Activated CD8-positive, alpha-beta memory T cell treated with anti-CD3 and anti-CD28 coated beads for 48 hours (primary cell): ENCODE data around the gene ZNF664.
"Not testable (repeated sequence)": the region's sequence is repeated elsewhere in the genome, so short reads cannot be mapped to it uniquely, and the experiment has no call there.

Experiments used
- DNase-seq, 3 experiments: peaks; one replicate each; pipeline ENCODE4 v3.0.0-alpha.2; 2020; ENCODE audit warnings: low read depth in 2 of 3, low spot score in 2 of 3

The ZNF664 gene

GRCh38 chr12:123941000-123941399 lies 32.0 kb upstream of the ZNF664 start:
- no peak for DNase-seq

- no peak for DNase-seq
These were observed 31.3 kb upstream of the ZNF664 start for GRCh38 chr12:123941624-123942237.

- no peak for DNase-seq
These were observed 30.8 kb upstream of the ZNF664 start for GRCh38 chr12:123942238-123942653.

- DNase-seq, result no peak
These were observed 29.9 kb upstream of the ZNF664 start for GRCh38 chr12:123942911-123943648.

- no peak for DNase-seq
These were observed 29.2 kb upstream of the ZNF664 start for GRCh38 chr12:123943816-123944215.

GRCh38 chr12:123944696-123945095 lies 28.3 kb upstream of the ZNF664 start:
- no peak for DNase-seq

GRCh38 chr12:123945287-123946151 lies 27.5 kb upstream of the ZNF664 start:
- no peak for DNase-seq

- no peak for DNase-seq
These were observed 26.9 kb upstream of the ZNF664 start for GRCh38 chr12:123946152-123946515.

- not testable (repeated sequence) for DNase-seq
These were observed 26.2 kb upstream of the ZNF664 start for GRCh38 chr12:123946516-123947505.

GRCh38 chr12:123947531-123947930 lies 25.5 kb upstream of the ZNF664 start:
- not testable (repeated sequence) for DNase-seq

GRCh38 chr12:123948401-123948795 lies 24.6 kb upstream of the ZNF664 start:
- no peak for DNase-seq

GRCh38 chr12:123948796-123949769 lies 23.9 kb upstream of the ZNF664 start:
- no peak for DNase-seq

GRCh38 chr12:123949770-123950165 lies 23.2 kb upstream of the ZNF664 start:
- no peak for DNase-seq

- no peak for DNase-seq
These were observed 22.3 kb upstream of the ZNF664 start for GRCh38 chr12:123950476-123951349.

- DNase-seq, result no peak
These were observed 21.5 kb upstream of the ZNF664 start for GRCh38 chr12:123951467-123951866.

GRCh38 chr12:123952037-123952436 lies 21.0 kb upstream of the ZNF664 start:
- DNase-seq, result no peak

GRCh38 chr12:123954647-123955350 lies 18.2 kb upstream of the ZNF664 start:
- DNase-seq, result no peak

- DNase-seq, result no peak
These were observed 16.8 kb upstream of the ZNF664 start for GRCh38 chr12:123956249-123956648.
